Fibroblast of the aortic adventitia (primary cell): Measurements from ENCODE around the gene SLCO4A1. TPM values are rescaled to one million over a fixed set of nuclear protein-coding genes. Genes with fewer than 3 reads are reported as not detected.

Source experiments
- DNase-seq: peaks from one replicate; pipeline ENCODE4 v3.0.0-alpha.2; 2010; ENCODE audit warnings: low read depth
- H3K4me3 ChIP-seq: 2 replicates; pipeline ENCODE4 v1.5.1; 2011; ENCODE audit warnings: low read depth, mild to moderate bottlenecking, control low read depth, low read length, moderate library complexity
- total RNA-seq: library from RNA; depleted of rRNA; stranded (reverse); fragments of >200 nt; gene quantifications from 2 replicates; pipeline ENCODE4 v1.2.3, GENCODE V29; 2012; ENCODE audit warnings: low replicate concordance
- TF ChIP-seq, protein P1 (sequence below): IDR thresholded peaks from 2 replicates; pipeline ENCODE4 v1.5.1; 2011; ENCODE audit warnings: mild to moderate bottlenecking, low read length, control low read depth, inconsistent platforms; ENCODE audit not compliant: insufficient read depth

Gene SLCO4A1
- total RNA-seq, 1 donor: 0.72 TPM

DNA sequence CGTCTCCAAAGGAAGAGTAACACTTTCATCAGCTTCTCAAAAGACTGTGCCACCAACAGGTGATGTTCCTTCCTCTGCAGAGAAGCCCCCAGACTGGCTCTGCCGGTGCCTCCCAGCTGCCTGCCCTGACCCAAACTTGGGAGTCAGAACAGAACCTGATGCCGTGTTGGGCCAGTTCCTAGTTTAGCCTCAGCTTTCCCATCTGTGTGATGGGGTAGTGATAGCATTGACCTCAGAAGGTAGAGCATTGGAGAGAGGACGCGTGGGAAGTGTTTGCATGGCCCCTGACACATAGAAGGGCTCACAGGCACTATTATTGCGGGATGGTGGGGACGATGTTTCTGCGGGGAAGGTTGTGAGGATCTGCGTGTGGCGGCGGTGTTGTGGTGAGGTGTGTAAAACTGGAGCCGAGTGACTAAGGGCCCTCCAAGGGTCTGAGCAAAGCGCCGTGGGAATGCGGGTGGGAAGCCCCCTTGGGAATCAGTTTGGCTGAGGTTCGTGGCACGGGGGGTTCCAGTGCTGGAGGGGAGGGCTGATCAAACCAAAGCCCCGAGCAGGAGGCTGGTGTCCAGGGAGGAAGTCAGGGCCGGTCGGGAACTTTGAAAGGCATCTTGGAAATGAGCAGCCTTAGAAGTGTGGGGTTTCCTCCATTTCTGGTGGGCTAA is 68.0 kb downstream of the SLCO4A1 start:
- TF ChIP-seq, protein P1, sequence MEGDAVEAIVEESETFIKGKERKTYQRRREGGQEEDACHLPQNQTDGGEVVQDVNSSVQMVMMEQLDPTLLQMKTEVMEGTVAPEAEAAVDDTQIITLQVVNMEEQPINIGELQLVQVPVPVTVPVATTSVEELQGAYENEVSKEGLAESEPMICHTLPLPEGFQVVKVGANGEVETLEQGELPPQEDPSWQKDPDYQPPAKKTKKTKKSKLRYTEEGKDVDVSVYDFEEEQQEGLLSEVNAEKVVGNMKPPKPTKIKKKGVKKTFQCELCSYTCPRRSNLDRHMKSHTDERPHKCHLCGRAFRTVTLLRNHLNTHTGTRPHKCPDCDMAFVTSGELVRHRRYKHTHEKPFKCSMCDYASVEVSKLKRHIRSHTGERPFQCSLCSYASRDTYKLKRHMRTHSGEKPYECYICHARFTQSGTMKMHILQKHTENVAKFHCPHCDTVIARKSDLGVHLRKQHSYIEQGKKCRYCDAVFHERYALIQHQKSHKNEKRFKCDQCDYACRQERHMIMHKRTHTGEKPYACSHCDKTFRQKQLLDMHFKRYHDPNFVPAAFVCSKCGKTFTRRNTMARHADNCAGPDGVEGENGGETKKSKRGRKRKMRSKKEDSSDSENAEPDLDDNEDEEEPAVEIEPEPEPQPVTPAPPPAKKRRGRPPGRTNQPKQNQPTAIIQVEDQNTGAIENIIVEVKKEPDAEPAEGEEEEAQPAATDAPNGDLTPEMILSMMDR: no peak
- DNase-seq: no peak

DNA sequence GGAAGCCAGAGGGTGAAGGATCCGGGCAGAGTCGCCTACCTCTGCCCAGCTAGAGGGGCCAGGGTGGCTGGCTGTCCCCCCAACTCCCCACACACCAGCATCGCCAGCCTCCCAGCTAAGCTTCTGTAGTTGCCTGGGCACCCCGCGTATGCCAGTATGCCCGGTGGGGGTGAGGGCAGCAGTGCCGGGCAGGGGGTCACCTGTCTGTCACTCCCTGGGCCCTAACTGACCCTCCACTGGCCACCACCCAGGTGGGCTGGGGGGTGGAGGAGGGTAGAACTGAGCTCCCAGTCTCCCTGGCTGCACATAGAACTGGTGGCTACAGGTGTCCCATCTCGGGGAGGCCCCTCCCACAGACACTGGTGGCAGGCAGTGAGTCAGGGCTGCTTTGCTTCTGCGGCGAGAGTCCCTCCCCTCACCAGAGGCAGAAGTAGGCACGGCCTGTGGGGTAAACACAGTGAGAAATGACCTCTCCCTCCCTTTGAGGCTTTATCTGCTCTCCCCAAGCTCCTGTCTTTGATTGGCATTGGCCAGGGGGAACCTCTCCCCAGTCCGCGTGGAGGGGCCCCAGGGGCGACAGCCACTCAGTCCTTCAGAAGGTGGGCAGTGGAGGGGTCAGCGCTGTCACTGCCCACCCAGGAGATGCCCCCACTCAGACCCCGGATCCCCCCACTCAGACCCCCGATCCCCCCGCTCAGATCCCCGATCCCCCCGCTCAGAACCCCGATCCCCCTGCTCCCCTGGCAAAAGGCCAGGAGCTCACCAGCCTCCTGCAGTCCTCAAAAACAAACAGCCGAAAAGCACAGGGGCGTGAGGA is 68.8 kb downstream of the SLCO4A1 start:
- no peak overlapping the region for H3K4me3 ChIP-seq
- TF ChIP-seq, protein P1: no peak
- no peak for DNase-seq

More for the DNA sequence above, 68.0 kb downstream of the SLCO4A1 start:
- H3K4me3 ChIP-seq: no peak overlapping the region

DNA sequence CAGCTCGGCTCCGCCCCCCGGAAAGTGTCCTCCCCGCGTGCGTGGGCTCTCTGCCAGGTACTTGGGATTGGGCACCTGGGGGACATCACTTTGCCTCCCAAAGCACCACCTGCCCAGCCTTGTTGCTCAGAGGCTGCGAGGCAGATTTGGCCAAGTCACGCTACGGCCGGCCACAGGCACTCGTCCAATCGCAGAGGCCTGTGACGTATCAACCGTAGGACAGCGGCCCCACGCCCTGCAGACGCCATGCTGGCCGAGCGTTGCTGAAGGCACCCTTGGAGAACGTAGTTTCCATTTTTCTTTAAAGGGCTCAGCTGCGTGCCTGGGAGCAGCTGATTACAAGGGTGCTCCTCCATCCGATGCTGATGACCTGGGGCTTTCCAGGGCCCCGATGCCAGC is 69.4 kb downstream of the SLCO4A1 start:
- TF ChIP-seq, protein P1: no peak

DNA sequence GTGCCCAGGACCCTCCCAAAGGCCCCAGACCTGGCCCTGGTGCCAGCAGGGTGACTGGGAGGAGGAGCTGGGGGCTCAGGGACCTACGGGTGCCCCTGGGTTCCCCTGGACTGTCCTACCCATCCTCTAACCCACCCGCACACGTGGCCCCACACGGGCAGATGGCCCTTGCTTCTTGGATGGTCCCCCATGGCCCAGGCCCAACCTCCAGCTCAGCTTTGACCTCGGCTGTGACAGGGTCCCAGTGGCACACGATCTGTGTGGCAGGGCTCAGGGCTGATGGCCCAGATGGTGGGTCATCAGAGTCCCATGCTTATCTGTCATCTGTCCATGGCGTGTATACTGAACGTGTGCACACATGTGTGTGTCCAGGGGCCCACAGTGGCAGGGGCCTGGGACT is 70.3 kb downstream of the SLCO4A1 start:
- DNase-seq: no peak

More for the DNA sequence above, 69.4 kb downstream of the SLCO4A1 start:
- peak; percentile 48 for DNase-seq
- H3K4me3 ChIP-seq: no peak overlapping the region

DNA sequence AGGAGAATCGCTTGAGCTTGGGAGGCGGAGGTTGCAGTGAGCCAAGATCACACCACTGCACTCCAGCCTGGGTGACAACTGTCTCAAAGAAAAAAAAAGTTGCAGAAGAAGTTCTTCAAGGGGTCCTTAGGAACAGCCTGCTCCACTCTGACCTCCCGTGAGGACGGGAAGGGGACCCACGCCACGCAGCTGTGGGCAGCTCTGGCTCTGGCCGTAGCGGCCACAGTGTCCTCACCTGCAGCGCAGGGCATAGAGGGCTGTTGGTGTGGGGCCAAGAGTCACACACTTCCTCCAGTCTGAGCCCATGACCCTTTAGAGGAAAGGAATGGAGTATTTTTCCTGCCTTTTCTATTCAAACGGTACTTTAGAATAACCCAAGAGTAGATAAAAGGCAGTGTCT is 71.7 kb downstream of the SLCO4A1 start:
- H3K4me3 ChIP-seq: no peak overlapping the region
- no peak for DNase-seq
- TF ChIP-seq, protein P1: no peak

More for the DNA sequence above, 70.3 kb downstream of the SLCO4A1 start:
- no peak overlapping the region for H3K4me3 ChIP-seq
- TF ChIP-seq, protein P1: no peak

DNA sequence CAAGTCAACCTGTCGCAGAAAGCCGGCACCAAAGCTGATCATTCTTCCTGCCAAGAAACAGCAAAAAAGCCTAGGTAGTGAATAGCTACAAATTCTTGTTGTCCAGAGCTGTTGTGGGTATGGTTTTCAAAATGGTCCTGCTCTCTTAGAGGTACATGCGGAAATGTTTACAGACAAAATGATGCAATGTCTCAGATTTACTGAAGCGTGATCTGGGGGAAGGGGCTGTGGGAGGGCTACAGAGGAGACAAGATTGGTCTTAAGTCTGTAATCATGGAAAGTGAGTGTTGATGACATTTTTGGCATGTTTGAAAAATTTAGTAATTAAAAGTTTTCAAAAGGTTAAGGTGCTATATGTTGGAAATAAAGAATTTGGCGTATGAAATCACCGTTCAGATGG is 72.5 kb downstream of the SLCO4A1 start:
- TF ChIP-seq, protein P1: no peak
- H3K4me3 ChIP-seq: no peak overlapping the region
- no peak for DNase-seq
